PFSK-1 (cell line): ENCODE results near the gene KCTD12.

Experiments
- POLR2AphosphoS5 ChIP-seq: IDR thresholded peaks from 2 replicates; pipeline ENCODE4 v1.6.1; 2012; ENCODE audit warnings: low read depth, mild to moderate bottlenecking, control low read depth, low read length, moderate library complexity
- SIN3A ChIP-seq: IDR thresholded peaks from 2 replicates; pipeline ENCODE4 v1.6.1; 2012; ENCODE audit warnings: mild to moderate bottlenecking, low read length, moderate library complexity, borderline replicate concordance; ENCODE audit not compliant: insufficient read depth

DNA sequence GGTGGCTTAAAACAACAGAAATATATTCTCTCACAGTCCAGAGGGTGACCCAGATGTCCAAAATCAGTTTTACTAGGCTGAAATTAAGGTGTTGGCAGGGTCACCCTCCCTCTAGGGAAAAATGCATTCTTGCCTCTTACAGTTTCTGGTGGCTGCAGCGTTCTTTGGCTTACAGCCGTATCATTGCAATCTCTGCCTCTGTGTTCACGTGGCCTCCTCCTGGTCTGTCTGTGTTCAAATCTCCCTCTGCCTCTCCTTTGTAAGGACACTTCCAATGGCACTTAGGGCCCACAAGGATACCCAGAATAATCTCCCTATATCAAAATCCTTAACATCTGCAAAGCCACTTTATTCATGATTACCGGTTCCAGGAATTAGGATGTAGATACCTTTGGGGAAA lies 21.1 kb downstream of the KCTD12 start:
- TF ChIP-seq SIN3A: no peak
- no peak for TF ChIP-seq POLR2AphosphoS5
